Stimulated activated CD8-positive, alpha-beta memory T cell treated with anti-CD3 and anti-CD28 coated beads, Interleukin-15, amount 100 ng/mL, for 24 hours (primary cell): ENCODE data around the gene ACYP2.
A peak's percentile ranks its signal among the peaks of the same experiment; 100 is the strongest.

Experiments used
- DNase-seq: peaks from one replicate; pipeline ENCODE4 v3.0.0-alpha.2; 2020; ENCODE audit warnings: low read depth

Gene ACYP2

DNA sequence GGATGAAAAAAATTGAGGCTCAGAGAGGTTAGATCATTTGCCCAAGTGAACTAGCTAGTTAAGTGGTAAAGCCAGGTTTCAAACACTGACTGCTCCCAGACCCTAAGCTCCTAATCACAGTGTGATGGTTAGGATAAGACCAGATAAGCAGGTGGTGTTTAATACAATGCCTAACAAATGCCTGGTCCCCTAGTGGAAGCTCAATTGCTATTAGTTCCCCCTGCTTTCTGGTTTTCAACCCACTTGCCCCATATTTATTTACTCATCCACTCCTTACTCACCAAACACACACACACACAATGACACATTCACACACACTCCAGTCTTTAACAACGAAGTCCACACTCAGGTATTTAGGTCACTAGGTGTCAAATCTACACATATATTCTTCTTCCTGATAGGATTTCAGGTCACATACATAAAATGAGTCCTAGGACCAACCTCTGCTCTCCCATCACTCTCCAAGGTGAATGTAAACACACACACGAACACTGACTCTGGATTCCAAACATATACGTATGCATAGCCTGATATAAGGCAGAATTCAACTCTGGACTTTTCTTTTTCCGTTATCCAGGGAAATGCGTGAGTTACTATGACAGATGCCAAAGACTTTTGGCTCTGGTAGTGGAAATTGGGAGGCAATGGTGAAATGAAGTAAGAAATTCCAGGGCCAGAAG lies 214.2 kb downstream of the ACYP2 start:
- DNase-seq, result no peak

DNA sequence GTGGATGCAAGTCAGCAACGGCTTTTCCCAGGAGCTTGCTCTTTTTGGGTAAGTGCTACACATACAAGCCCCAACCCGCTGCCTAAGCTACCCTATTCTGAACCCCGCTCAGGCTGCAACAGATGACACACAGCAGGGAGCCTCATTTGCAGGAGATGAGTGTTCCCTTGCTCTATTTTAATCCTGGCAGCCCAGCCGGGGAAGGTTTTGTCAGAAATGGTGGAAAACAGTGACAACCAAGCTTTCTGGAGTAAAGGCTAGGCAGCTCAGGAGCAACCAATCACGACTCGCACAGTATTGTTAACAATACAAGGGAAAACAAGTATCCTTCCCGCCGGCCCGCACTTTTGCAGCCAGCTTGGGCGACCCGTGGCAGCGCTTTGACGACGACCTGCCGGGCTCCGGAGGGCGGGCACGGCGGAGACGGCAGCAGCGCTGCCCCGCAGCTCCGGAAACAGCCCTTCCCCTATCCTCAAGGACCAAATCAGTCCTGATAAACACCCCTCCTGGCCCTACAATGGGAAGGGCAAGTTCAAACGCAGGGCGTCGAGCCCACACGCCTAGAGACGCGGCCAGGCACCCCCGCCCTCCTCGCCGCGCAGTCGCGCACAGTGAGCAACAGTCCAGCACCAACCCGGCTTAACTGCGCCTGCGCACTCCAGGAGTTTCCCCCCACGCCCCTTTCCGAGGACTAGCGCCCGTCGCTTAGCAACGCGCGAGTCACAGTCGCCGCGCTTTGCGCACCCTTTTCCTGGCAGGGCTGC lies 214.9 kb downstream of the ACYP2 start:
- peak; percentile 59 for DNase-seq

DNA sequence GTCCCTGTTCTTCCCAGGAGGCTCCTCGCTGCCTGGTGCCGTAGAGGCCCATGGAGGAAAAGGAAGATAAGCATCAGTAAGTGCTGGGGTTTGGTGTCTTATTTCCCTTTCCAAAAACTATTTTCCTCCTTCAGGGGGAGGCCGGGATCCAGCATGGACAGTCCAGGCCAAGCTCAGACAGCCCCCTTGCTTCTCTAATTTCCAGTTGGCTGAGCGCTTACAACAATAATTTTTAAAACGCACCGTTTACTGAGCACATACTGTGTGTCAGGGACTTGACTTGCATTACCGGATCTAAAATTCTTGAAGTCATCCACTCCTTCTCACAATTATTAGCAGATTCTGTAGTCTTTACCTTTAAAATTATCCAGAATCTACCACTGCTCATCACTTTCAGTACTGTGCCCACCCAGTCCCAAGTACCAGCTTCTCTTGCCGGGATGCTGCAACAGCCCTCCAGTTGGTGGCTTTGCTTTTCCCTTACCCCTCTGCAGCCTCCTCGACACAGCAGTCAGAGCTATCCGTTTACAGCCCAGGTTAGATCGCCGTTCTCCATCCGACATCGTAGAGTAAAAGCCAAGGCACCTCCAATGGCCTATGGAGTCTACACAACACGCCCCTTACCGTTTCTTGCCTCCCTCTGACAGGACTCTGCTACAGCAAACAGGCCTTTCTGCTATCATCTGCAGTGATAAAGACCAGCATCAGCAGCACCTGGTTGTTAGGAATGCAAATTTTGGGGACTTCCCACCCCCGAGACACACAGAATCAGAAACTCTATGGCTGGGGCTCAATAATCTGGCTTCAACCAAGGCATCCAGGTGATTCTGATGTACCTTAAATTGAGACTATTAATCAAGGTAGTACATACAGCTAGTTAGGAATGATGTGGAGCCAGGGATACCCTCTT lies 215.8 kb downstream of the ACYP2 start:
- no peak for DNase-seq

DNA sequence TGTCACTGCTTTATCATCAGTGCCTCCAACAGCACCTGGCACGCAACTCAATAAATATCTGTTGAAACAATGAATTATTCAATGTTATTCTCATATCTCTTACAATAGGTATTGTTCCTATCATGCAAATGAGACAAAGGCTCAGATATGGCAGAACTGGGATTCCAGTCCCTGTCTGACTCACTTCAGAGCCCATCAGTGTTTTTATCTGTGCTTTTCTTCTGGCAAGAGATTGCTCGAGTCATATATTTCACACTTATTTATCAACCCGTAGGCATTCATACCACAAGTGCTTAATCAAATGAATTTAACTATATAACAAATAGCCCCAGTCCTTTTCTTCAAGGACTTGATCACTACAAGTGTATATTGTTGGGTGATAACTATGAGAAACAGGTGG lies 217.0 kb downstream of the ACYP2 start:
- DNase-seq, result no peak

DNA sequence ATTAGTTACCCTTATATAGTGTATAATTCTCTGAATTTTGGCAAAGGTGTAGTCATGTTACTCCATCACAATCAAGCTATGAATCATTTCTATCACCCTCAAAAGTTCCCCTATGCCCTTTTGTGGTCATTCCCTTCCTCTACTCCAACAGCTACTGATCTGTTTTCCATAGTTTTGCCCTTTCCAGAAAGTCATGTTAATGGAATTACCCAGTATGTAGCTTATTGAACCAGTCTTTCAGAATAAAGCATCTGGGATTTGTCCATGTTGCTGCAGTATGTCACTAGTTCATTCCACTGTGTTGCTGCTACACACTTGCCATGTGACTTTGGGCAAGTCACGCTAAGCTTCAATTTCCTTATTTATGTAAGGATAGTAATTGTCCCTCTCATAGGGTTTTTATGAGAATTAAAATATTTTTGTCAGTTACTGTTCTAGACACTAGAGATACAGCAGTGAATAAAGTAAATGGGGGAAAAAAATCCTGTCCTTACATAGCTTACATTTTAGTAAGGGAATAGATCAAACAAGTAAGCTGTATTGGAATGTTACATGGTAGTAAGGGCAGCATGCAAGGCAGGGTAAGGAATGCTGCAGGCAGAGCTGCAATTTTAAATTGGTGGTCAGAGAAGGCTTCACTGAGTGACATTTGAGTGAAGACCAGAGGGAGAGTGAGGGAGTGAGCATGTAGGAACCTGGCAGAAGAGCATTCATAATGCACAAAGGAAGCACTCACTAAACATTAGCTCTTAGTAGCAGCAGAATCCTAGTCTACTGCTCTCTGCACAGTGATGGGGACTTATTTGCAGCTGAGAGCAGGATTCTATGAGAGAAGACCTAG lies 220.9 kb downstream of the ACYP2 start:
- no peak for DNase-seq

DNA sequence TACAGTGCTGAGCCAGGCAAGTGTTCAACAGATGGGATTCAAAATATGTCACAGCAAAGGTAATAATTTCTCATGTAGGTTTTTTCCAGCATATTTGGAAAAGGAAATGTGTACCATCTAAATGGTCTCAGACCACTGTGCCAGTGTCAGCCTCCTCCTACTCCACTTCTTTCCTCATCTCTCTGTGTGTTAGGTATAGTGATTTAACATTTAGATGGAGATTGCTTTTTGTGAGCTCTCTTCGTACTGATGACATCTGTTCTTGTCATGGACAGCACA lies 221.5 kb downstream of the ACYP2 start:
- no peak for DNase-seq

DNA sequence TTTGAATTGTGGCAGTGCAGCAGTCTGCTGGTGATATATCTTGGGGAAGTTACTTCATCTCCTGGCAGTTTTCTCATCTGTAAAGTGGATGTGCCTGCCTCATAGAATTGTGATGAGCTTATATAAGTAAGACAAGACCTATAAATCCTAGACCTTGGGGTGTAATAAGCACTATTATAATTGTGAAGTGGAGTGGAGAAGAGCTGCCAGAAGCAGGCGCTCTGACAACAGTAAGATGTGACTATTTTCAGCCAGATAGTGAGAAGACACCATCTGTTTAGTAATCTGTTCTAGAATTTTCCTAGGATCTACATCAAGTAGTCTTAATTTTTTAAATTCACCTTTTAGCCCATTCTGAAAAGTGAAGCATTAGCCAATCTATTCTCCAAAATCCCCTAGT lies 226.2 kb downstream of the ACYP2 start:
- DNase-seq, result no peak

DNA sequence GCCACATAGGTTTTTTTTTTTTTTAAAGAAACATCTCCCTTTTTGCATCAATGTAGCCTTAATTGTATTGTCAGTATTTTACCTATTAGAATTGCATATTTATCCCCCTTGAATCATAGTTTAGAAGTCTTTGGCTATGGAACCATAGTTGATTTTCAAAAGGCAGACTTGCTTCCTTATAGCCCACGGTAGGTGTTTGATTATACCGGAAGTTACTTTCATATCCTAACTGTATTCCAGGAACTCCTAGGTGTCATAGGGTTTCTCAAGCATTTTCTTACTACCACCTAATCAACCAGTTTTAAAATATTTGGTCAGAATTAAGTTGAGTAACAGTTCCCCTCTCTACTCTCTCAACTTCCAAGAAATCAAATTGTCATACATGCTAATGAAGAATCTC lies 227.2 kb downstream of the ACYP2 start:
- DNase-seq, result no peak

DNA sequence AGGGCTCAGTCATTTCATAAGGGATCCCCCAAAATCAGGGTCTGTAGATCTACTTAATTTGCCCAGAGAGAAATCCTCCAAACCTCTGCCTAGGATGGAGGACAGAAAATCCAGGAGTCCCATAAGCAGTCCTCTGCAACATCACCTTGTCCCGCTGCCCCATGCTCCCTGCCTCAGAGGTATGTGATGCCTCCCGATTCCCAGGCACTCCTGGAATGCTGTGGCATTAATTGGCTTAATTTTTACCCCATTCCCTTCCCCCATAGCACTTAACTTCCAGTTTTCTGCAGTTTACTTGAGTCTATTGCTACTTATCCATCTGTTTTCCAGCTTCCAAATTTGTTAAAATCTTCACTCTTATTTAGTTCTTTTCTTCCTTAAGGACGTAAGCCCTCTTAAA lies 232.2 kb downstream of the ACYP2 start:
- DNase-seq, result no peak

DNA sequence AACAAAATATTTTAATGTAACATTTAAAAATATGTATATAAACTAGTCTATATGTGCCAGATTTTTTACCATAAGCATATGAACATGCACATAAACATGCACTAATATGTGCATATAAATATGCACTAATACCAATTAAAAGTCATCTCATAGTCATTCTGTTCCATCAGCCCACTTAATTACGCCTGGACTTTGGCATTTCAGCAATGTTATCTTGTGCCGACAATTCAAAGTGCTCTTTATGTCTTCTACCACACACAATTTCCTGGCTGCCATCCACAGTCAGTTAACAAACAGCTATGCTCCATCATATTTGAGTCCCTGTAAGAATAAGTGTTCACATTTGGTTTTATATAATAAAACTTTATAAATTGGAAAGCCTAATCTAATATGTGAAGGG lies 233.2 kb downstream of the ACYP2 start:
- DNase-seq, result no peak

DNA sequence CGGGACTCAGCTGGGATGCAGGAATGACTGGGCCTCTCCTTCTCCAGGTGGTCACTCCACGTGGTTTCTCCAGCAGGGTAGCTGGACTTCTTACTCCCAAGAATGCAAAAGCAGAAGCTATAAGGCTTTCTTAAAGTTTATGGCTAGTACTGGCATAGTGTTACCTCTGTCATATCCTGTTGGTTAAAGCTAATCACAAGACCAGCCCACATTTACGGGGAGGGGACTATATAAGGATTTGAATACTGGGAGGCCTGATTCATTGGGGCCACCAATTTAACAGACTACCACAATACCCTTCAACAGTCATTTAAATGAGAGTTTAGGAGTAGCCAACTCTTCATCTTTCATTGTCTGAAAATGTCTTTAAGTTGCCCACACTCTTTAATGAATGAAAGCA lies 235.0 kb downstream of the ACYP2 start:
- DNase-seq, result no peak

DNA sequence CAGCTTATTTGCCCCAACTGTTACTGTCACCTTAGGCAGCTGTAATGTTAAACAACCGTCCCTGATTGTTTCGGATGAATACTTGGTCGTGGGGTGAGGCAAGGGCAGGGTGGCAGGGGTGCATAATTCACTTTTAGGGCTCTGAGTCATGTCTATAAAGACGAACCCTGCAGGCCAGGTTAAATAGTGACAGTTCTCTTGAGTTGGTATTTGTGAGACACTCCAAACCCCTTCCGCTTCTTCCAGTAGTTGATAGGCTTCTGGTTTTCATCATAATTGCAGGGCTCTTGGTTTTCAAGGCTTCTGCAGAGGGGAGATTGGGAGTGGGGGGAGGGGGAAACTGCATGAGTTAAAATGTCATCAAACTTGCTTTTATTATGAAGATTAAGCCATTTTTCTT lies 237.8 kb downstream of the ACYP2 start:
- no peak for DNase-seq
